HepG2 (cell line): Measurements from ENCODE around the gene TCEA3. TPM values are rescaled to one million over a fixed set of nuclear protein-coding genes. Genes with fewer than 3 reads are reported as not detected.

ENCODE experiments used
- ATF7-NPFF ChIP-seq: sonication (generic); formaldehyde crosslinking; IDR thresholded peaks from 2 replicates; pipeline ENCODE4 v1.8.1; 2023; ENCODE audit warnings: mild to moderate bottlenecking, low read depth, missing genetic modification reagents, moderate library complexity
- CAMTA2 ChIP-seq: sonication (generic); formaldehyde crosslinking; IDR thresholded peaks from 2 replicates; pipeline ENCODE4 v1.4.0; 2020; ENCODE audit warnings: mild to moderate bottlenecking, missing genetic modification reagents, borderline replicate concordance
- EEA1 ChIP-seq: sonication (generic); formaldehyde crosslinking; IDR thresholded peaks from 2 replicates; pipeline ENCODE4 v1.5.1; 2020; ENCODE audit warnings: mild to moderate bottlenecking, missing genetic modification reagents, borderline replicate concordance
- FOXK1 ChIP-seq: sonication (generic); formaldehyde crosslinking; IDR thresholded peaks from 2 replicates; pipeline ENCODE4 v1.4.0; 2020; ENCODE audit warnings: low read depth, missing genetic modification reagents, borderline replicate concordance
- NFKBIZ ChIP-seq: IDR thresholded peaks from 2 replicates; pipeline ENCODE4 v1.6.1; 2018; ENCODE audit warnings: missing genetic modification reagents, missing compliant biosample characterization
- SUZ12 ChIP-seq: fragments of 150-350 bp; IDR thresholded peaks from 2 replicates; pipeline ENCODE4 v1.6.1; 2014; ENCODE audit warnings: low read depth, low read length
- U2AF1 ChIP-seq: fragments of 200-400 bp; formaldehyde crosslinking; optimal IDR thresholded peaks from 2 replicates; pipeline ENCODE3; 2017; ENCODE audit warnings: mild to moderate bottlenecking, low read depth, low read length
- YY1 ChIP-seq: IDR thresholded peaks from 2 replicates; pipeline ENCODE4 v1.6.1; 2011; ENCODE audit warnings: low read length, low read depth, moderate library complexity, mild to moderate bottlenecking; ENCODE audit not compliant: insufficient read depth, insufficient replicate concordance
- ZNF547 ChIP-seq: sonication (generic); formaldehyde crosslinking; IDR thresholded peaks from 2 replicates; pipeline ENCODE4 v1.5.1; 2020; ENCODE audit warnings: mild to moderate bottlenecking, missing genetic modification reagents
- ZSCAN20 ChIP-seq: sonication (generic); formaldehyde crosslinking; IDR thresholded peaks from 2 replicates; pipeline ENCODE4 v1.4.0; 2020; ENCODE audit warnings: missing genetic modification reagents, mild to moderate bottlenecking, borderline replicate concordance
- polyA plus RNA-seq, 8 experiments: library from polyadenylated mRNA; depleted of rRNA in 3 of 8; stranded (reverse) in 7 of 8; unstranded in 1 of 8; fragments of >200 nt; fragmentation: Illumina TruSeq in 4 of 8; extraction: Trizol in 4 of 8; gene quantifications; 2 replicates each; pipeline versions ENCODE4 v1.2.1 to v1.2.3, GENCODE V29; 2011 to 2016; ENCODE audit warnings: low read depth in 4 of 8, missing spikeins in 1 of 8, mixed read lengths in 1 of 8; ENCODE audit not compliant: insufficient read depth in 1 of 8
- total RNA-seq, 5 experiments: library from RNA; depleted of rRNA; stranded (reverse); fragments of >200 nt; fragmentation: Illumina TruSeq; extraction: Trizol; gene quantifications; 2 replicates each; pipeline ENCODE4 v1.2.3, GENCODE V29; 2016; ENCODE audit warnings: low read depth in 1 of 5
- TF ChIP-seq, protein P1 (sequence below): sonication (generic); IDR thresholded peaks from 2 replicates; pipeline ENCODE4 v1.6.1; 2016; ENCODE audit warnings: low read depth, borderline replicate concordance
- TF ChIP-seq, protein P2 (sequence below): sonication (generic); formaldehyde crosslinking; IDR thresholded peaks from 2 replicates; pipeline ENCODE4 v1.5.0; 2020; ENCODE audit warnings: mild to moderate bottlenecking, missing genetic modification reagents

Gene TCEA3
- total and polyA plus RNA-seq, 2 of the 13 experiments (the other 11 are each of a cell fraction or from before 2014, with no cell fraction given), result 55.5 to 84.6 TPM

GRCh38 chr1:23394684-23395083 is 29.9 kb downstream of the TCEA3 start (continued):
- no peak for TF ChIP-seq CAMTA2 (CRISPR knock-in tag)
- TF ChIP-seq YY1, result no peak
- no peak for TF ChIP-seq ZNF547 (CRISPR knock-in tag)
- no peak for TF ChIP-seq ZSCAN20
- no peak for TF ChIP-seq ATF7-NPFF (CRISPR knock-in tag)
- TF ChIP-seq EEA1 (CRISPR knock-in tag), result no peak
- TF ChIP-seq, protein P1, sequence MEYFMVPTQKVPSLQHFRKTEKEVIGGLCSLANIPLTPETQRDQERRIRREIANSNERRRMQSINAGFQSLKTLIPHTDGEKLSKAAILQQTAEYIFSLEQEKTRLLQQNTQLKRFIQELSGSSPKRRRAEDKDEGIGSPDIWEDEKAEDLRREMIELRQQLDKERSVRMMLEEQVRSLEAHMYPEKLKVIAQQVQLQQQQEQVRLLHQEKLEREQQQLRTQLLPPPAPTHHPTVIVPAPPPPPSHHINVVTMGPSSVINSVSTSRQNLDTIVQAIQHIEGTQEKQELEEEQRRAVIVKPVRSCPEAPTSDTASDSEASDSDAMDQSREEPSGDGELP, result no peak
- TF ChIP-seq, protein P2, sequence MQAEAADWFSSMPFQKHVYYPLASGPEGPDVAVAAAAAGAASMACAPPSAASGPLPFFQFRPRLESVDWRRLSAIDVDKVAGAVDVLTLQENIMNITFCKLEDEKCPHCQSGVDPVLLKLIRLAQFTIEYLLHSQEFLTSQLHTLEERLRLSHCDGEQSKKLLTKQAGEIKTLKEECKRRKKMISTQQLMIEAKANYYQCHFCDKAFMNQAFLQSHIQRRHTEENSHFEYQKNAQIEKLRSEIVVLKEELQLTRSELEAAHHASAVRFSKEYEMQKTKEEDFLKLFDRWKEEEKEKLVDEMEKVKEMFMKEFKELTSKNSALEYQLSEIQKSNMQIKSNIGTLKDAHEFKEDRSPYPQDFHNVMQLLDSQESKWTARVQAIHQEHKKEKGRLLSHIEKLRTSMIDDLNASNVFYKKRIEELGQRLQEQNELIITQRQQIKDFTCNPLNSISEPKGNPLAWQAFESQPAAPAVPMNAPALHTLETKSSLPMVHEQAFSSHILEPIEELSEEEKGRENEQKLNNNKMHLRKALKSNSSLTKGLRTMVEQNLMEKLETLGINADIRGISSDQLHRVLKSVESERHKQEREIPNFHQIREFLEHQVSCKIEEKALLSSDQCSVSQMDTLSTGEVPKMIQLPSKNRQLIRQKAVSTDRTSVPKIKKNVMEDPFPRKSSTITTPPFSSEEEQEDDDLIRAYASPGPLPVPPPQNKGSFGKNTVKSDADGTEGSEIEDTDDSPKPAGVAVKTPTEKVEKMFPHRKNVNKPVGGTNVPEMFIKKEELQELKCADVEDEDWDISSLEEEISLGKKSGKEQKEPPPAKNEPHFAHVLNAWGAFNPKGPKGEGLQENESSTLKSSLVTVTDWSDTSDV (CRISPR knock-in tag), result no peak
- no peak for TF ChIP-seq SUZ12
- no peak for TF ChIP-seq U2AF1
- 0 out of 2 replicates have a peak, but pooled peaks have one; percentile 50 for TF ChIP-seq NFKBIZ (CRISPR knock-in tag)
- no peak for TF ChIP-seq FOXK1 (CRISPR knock-in tag)
- TF ChIP-seq, all 625 proteins: peak for 3
